Prostate gland (tissue), 2 donors: ENCODE data around the gene ROBO1. TPM values are rescaled to one million over a fixed set of nuclear protein-coding genes. Genes with fewer than 3 reads are reported as not detected.

ENCODE experiments used
- DNase-seq: peaks from one replicate; pipeline ENCODE4 v3.0.0-alpha.2; 2019; ENCODE audit warnings: low spot score
- H3K27ac ChIP-seq, 2 donors: fragments of 200-600 bp; sonication (generic); 2 replicates each; pipeline ENCODE4 v1.5.1; 2017 to 2019
- H3K27me3 ChIP-seq: fragments of 200-600 bp; sonication (generic); replicated peaks from 2 replicates; pipeline ENCODE4 v1.5.1; 2019; ENCODE audit not compliant: insufficient read depth
- H3K36me3 ChIP-seq, 2 donors: fragments of 200-600 bp; sonication (generic); 1 replicate in 1 of 2; 2 replicates in 1 of 2; pipeline versions ENCODE4 v1.5.1 to v1.8.1; 2017 to 2019
- H3K4me1 ChIP-seq: fragments of 200-600 bp; sonication (generic); replicated peaks from 2 replicates; pipeline ENCODE4 v1.5.1; 2019
- H3K4me3 ChIP-seq, 2 donors: fragments of 200-600 bp; sonication (generic); 2 replicates each; pipeline ENCODE4 v1.5.1; 2017 to 2019
- H3K9me3 ChIP-seq: fragments of 200-600 bp; sonication (generic); 2 replicates; pipeline ENCODE4 v1.5.1; 2017
- CTCF ChIP-seq, 4 experiments: fragments of 200-600 bp in 2 of 4; fragments of 450-650 bp in 2 of 4; sonication (generic) in 2 of 4; IDR thresholded peaks; 1 replicate in 3 of 4; 2 replicates in 1 of 4; pipeline ENCODE4 v1.5.1; 2016 to 2019; ENCODE audit warnings: antibody characterized with exemption in 4 of 4, mild to moderate bottlenecking in 2 of 4, moderate library complexity in 2 of 4
- POLR2A ChIP-seq: fragments of 450-650 bp; IDR thresholded peaks from one replicate; pipeline ENCODE4 v1.6.1; 2016; ENCODE audit warnings: antibody characterized with exemption, mild to moderate bottlenecking
- POLR2AphosphoS5 ChIP-seq: sonication (generic); formaldehyde crosslinking; IDR thresholded peaks from one replicate; pipeline ENCODE4 v1.6.1; 2017; ENCODE audit warnings: antibody characterized with exemption
- WGBS: methylation state at CpG from one replicate; pipeline ENCODE4 v1.1.5; 2018; 5-methylcytosine and 5-hydroxymethylcytosine counted together
- intact Hi-C: fragments of 100-400 bp; cut with DNase I; formaldehyde crosslinking; loops from one replicate; pipeline ENCODE4 v1.14.2; 2022
- total RNA-seq, 2 donors: library from RNA; depleted of rRNA; stranded (reverse); fragments of >200 nt; gene quantifications; one replicate each; pipeline ENCODE4 v1.1.0, GENCODE V29; 2016

Gene ROBO1
- total RNA-seq, 2 donors from 2014 or later: 37.6 to 50.8 TPM

GRCh38 chr3:78703944-78704343, 1063.9 kb downstream of the ROBO1 start:
- TF ChIP-seq POLR2A (no peak), CTCF (IDR thresholded peaks at IDR 0.05) (no peak), POLR2AphosphoS5 (no peak)
- intact Hi-C loops: no loop called here
- 29% methylated on average over 2 of the region's 2 CpGs for WGBS

GRCh38 chr3:78701537-78701936, 1066.3 kb downstream of the ROBO1 start:
- intact Hi-C loops: no loop called here
- H3K9me3 ChIP-seq: no peaks in the 10 kb centered on the region
- 15% methylated on average over 2 of the region's 2 CpGs for WGBS
- H3K27ac ChIP-seq: no peak overlapping the region
- H3K4me1 ChIP-seq: no peaks in the 10 kb centered on the region
- H3K27me3 ChIP-seq: no peaks in the 10 kb centered on the region
- TF ChIP-seq CTCF (IDR thresholded peaks at IDR 0.05) (no peak), POLR2AphosphoS5 (no peak), POLR2A (no peak)
- no peak overlapping the region for H3K4me3 ChIP-seq
- no peaks in the 10 kb centered on the region for H3K36me3 ChIP-seq
- no peak for DNase-seq

More at GRCh38 chr3:78703944-78704343, 1063.9 kb downstream of the ROBO1 start:
- no peak for DNase-seq
- H3K4me1 ChIP-seq: no peaks in the 10 kb centered on the region
- no peak overlapping the region for H3K4me3 ChIP-seq
- H3K27ac ChIP-seq: no peak overlapping the region
- no peaks in the 10 kb centered on the region for H3K9me3 ChIP-seq
- H3K27me3 ChIP-seq: no peaks in the 10 kb centered on the region
- no peaks in the 10 kb centered on the region for H3K36me3 ChIP-seq

GRCh38 chr3:78698431-78698830, 1069.4 kb downstream of the ROBO1 start:
- Histone ChIP-seq H3K36me3 (no peaks in the 10 kb centered on the region), H3K9me3 (no peaks in the 10 kb centered on the region), H3K27me3 (no peaks in the 10 kb centered on the region), H3K4me3 (no peak overlapping the region), H3K4me1 (no peaks in the 10 kb centered on the region), H3K27ac (no peak overlapping the region)
- intact Hi-C loops: no loop called here
- 16% methylated on average over 1 of the region's 1 CpG for WGBS
- TF ChIP-seq POLR2A: no peak
- no peak for TF ChIP-seq CTCF (IDR thresholded peaks at IDR 0.05)
- no peak for TF ChIP-seq POLR2AphosphoS5
- DNase-seq: no peak

- Histone ChIP-seq H3K9me3 (no peaks in the 10 kb centered on the region), H3K4me1 (no peaks in the 10 kb centered on the region), H3K36me3 (no peaks in the 10 kb centered on the region), H3K27me3 (no peaks in the 10 kb centered on the region), H3K27ac (no peak overlapping the region), H3K4me3 (no peak overlapping the region)
- TF ChIP-seq POLR2A: no peak
- TF ChIP-seq POLR2AphosphoS5: no peak
- TF ChIP-seq CTCF (IDR thresholded peaks at IDR 0.05): no peak
- DNase-seq: no peak
- WGBS: 69% methylated on average over 5 of the region's 5 CpGs
- intact Hi-C loops: no loop called here
These were observed 1070.4 kb downstream of the ROBO1 start for GRCh38 chr3:78697426-78697825.

- Histone ChIP-seq H3K27ac (no peak overlapping the region), H3K4me3 (no peak overlapping the region), H3K4me1 (no peaks in the 10 kb centered on the region), H3K9me3 (no peaks in the 10 kb centered on the region), H3K36me3 (no peaks in the 10 kb centered on the region), H3K27me3 (no peaks in the 10 kb centered on the region)
- intact Hi-C loops: no loop called here
- TF ChIP-seq POLR2AphosphoS5: no peak
- TF ChIP-seq POLR2A: no peak
- TF ChIP-seq CTCF (IDR thresholded peaks at IDR 0.05): no peak
- no peak for DNase-seq
- WGBS: 21% methylated on average over 2 of the region's 2 CpGs
These were observed 1077.0 kb downstream of the ROBO1 start for GRCh38 chr3:78690766-78691165.
